ENCODE results near the gene KPNA5.
"Not testable (repeated sequence)": the region's sequence is repeated elsewhere in the genome, so short reads cannot be mapped to it uniquely, and the experiment has no call there.

The KPNA5 gene

GRCh38 chr6:116680880-116681672 is at the start of gene KPNA5:
KPNA5 (plus strand) TSS chr6:116681211; CDS start chr6:116681335, 124 bp downstream.
- peak; percentile 83 to 90 for DNase-seq (ENCODE audit: low read depth in 2 of 2)

GRCh38 chr6:116631379-116631990 is 49.5 kb upstream of the KPNA5 start:
- no peak for DNase-seq (ENCODE audit: low read depth in 2 of 2)

- DNase-seq (ENCODE audit: low read depth in 2 of 2) = no peak
These were observed 47.3 kb upstream of the KPNA5 start for GRCh38 chr6:116633685-116634084.

- no peak for DNase-seq (ENCODE audit: low read depth in 2 of 2)
These were observed 32.9 kb upstream of the KPNA5 start for GRCh38 chr6:116648156-116648555.

- DNase-seq (ENCODE audit: low read depth in 2 of 2) = no peak
These were observed 31.9 kb upstream of the KPNA5 start for GRCh38 chr6:116649129-116649528.

- no peak for DNase-seq (ENCODE audit: low read depth in 2 of 2)
These were observed 29.1 kb upstream of the KPNA5 start for GRCh38 chr6:116651916-116652315.

- no peak for DNase-seq (ENCODE audit: low read depth in 2 of 2)
These were observed 19.4 kb upstream of the KPNA5 start for GRCh38 chr6:116661594-116661993.

GRCh38 chr6:116662202-116662601 is 18.8 kb upstream of the KPNA5 start:
- no peak for DNase-seq (ENCODE audit: low read depth in 2 of 2)

- no peak for DNase-seq (ENCODE audit: low read depth in 2 of 2)
These were observed 17.7 kb upstream of the KPNA5 start for GRCh38 chr6:116663308-116663707.

GRCh38 chr6:116664169-116664568 is 16.8 kb upstream of the KPNA5 start:
- DNase-seq (ENCODE audit: low read depth in 2 of 2) = not testable (repeated sequence)

- no peak for DNase-seq (ENCODE audit: low read depth in 2 of 2)
These were observed 15.5 kb upstream of the KPNA5 start for GRCh38 chr6:116665464-116665863.

GRCh38 chr6:116666869-116667268 is 14.1 kb upstream of the KPNA5 start:
- no peak for DNase-seq (ENCODE audit: low read depth in 2 of 2)

- DNase-seq (ENCODE audit: low read depth in 2 of 2) = no peak
These were observed 13.4 kb upstream of the KPNA5 start for GRCh38 chr6:116667623-116668022.

- DNase-seq (ENCODE audit: low read depth in 2 of 2) = no peak
These were observed 8.7 kb upstream of the KPNA5 start for GRCh38 chr6:116672306-116672705.

- DNase-seq (ENCODE audit: low read depth in 2 of 2) = no peak
These were observed 5.0 kb upstream of the KPNA5 start for GRCh38 chr6:116676021-116676420.

- DNase-seq (ENCODE audit: low read depth in 2 of 2) = peak in 1 of 2 donors; percentile 12
These were observed 1.3 kb downstream of the KPNA5 start for GRCh38 chr6:116682334-116682712.

GRCh38 chr6:116685437-116685993 is 4.5 kb downstream of the KPNA5 start:
- no peak for DNase-seq (ENCODE audit: low read depth in 2 of 2)

- DNase-seq (ENCODE audit: low read depth in 2 of 2) = not testable (repeated sequence)
These were observed 5.6 kb downstream of the KPNA5 start for GRCh38 chr6:116686475-116687101.

- no peak for DNase-seq (ENCODE audit: low read depth in 2 of 2)
These were observed 10.1 kb downstream of the KPNA5 start for GRCh38 chr6:116691154-116691553.

GRCh38 chr6:116692873-116693272 is 11.9 kb downstream of the KPNA5 start:
- not testable (repeated sequence) for DNase-seq (ENCODE audit: low read depth in 2 of 2)

- not testable (repeated sequence) for DNase-seq (ENCODE audit: low read depth in 2 of 2)
These were observed 12.3 kb downstream of the KPNA5 start for GRCh38 chr6:116693275-116693674.

- DNase-seq (ENCODE audit: low read depth in 2 of 2) = no peak
These were observed 14.4 kb downstream of the KPNA5 start for GRCh38 chr6:116695401-116695800.

GRCh38 chr6:116697480-116697879 is 16.5 kb downstream of the KPNA5 start:
- DNase-seq (ENCODE audit: low read depth in 2 of 2) = no peak

Data from stimulated activated CD8-positive, alpha-beta memory T cell treated with anti-CD3 and anti-CD28 coated beads, Interleukin-2, amount 100 ng/mL, for 48 hours (primary cell).